ENCODE results near the gene LAMC1.

The LAMC1 gene

DNA sequence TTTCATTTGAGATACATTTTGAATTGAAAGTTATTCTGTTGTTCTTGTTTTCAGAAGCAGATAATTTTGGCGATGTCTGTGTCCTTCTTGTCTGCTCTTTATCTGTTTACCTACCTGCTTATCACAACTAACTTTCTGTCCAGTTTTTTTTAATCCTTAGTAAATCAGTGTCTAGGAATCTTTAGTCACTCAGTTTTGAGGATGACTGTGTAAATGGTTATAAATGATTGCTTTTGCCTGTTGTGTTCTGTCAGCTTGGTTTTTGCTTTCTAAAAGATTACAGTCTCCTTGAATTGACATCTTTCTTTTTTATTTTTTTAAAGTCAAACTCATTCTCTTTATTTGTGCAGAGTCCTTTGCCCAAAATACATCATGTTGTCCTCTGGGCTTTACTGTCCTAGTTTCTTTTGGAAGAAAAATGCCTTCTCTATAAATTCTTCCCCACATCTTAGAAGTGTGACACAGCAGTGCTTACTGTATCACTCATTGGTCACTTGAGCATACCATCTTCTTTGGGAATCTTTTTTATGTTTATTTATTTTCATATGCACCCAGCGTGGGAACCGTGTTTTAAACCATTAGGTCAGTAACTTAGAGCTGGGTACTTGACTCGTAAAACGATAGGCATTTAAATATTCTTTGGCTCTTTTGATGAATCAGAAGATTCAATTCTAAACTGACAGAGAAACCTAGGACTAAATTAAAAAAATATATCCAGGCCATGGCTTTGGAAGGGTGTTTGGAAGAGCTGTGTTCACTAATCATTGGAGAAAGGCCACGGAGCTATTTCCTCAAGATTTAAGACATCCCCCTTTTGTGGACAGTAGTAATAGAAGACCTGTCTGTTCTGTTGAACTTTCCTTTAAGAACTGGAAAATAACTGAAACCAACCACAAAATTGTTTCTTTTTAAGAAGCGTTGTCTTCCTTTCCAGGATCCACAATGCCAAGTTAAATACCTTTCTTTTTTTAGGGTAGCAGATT lies 20.9 kb downstream of the LAMC1 start:
- TF ChIP-seq, protein P1, sequence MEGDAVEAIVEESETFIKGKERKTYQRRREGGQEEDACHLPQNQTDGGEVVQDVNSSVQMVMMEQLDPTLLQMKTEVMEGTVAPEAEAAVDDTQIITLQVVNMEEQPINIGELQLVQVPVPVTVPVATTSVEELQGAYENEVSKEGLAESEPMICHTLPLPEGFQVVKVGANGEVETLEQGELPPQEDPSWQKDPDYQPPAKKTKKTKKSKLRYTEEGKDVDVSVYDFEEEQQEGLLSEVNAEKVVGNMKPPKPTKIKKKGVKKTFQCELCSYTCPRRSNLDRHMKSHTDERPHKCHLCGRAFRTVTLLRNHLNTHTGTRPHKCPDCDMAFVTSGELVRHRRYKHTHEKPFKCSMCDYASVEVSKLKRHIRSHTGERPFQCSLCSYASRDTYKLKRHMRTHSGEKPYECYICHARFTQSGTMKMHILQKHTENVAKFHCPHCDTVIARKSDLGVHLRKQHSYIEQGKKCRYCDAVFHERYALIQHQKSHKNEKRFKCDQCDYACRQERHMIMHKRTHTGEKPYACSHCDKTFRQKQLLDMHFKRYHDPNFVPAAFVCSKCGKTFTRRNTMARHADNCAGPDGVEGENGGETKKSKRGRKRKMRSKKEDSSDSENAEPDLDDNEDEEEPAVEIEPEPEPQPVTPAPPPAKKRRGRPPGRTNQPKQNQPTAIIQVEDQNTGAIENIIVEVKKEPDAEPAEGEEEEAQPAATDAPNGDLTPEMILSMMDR (IDR thresholded peaks at IDR 0.05; ENCODE audit: insufficient read depth, low read length, missing control alignments) = no peak
- no peak overlapping the region for H3K4me3 ChIP-seq (ENCODE audit: low read depth, low read length)
- peak; percentile 90 for DNase-seq (ENCODE audit: low read depth, low spot score)
- ChIA-PET POLR2A (interaction anchor here (0.6 to 0.7 kb wide), 2 partner anchors 27 to 29 kb away, joined by 4 to 5 read pairs; no protein-coding TSS in a partner anchor), CTCF (interaction anchor here (1.1 to 1.2 kb wide), 2 partner anchors 17 to 81 kb away, joined by 3 to 5 read pairs; no protein-coding TSS in a partner anchor)

DNA sequence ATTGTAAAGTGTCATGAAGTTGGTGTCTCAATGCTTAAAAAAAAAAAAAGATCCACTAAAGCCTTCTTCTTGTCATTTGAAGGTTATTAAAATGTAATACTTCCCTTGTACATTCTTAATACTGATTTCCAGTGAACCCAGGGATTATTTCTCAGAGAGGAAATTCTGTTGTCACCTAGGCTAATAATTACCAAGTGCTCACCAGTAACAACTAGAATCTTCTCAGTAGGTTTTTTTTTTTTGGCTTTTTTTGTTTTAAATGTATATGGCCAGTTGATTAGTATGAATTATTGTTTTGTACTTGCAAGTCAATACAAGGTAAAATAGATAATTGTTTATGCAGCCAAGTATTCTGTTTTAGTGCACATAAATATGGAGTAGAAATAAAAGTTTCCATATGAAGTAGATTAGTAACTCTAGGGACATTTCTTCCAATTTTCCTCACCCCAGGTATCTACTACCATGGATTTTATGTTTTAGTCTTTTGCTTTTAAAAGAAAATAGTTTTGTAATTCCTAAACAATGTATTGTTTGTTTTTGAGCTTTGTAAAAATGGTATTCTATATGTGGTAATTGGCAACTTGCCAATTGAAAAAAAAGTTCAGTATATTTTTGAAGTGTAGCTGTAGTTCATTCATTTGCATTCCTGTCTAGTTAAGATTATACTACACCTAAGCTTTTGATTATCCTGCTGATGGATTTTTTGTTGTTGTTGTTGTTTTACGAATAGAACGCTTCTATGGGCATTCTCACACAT lies 21.9 kb downstream of the LAMC1 start:
- TF ChIP-seq, protein P1 (IDR thresholded peaks at IDR 0.05; ENCODE audit: insufficient read depth, low read length, missing control alignments) = no peak
- H3K4me3 ChIP-seq (ENCODE audit: low read depth, low read length) = no peak overlapping the region
- no peak for DNase-seq (ENCODE audit: low read depth, low spot score)
- ChIA-PET POLR2A (interaction anchor here (0.7 kb wide), 1 partner anchor 26 kb away, joined by 5 read pairs; no protein-coding TSS in a partner anchor), CTCF (interaction anchor here (1.2 kb wide), 1 partner anchor 82 kb away, joined by 5 read pairs; no protein-coding TSS in a partner anchor)

DNA sequence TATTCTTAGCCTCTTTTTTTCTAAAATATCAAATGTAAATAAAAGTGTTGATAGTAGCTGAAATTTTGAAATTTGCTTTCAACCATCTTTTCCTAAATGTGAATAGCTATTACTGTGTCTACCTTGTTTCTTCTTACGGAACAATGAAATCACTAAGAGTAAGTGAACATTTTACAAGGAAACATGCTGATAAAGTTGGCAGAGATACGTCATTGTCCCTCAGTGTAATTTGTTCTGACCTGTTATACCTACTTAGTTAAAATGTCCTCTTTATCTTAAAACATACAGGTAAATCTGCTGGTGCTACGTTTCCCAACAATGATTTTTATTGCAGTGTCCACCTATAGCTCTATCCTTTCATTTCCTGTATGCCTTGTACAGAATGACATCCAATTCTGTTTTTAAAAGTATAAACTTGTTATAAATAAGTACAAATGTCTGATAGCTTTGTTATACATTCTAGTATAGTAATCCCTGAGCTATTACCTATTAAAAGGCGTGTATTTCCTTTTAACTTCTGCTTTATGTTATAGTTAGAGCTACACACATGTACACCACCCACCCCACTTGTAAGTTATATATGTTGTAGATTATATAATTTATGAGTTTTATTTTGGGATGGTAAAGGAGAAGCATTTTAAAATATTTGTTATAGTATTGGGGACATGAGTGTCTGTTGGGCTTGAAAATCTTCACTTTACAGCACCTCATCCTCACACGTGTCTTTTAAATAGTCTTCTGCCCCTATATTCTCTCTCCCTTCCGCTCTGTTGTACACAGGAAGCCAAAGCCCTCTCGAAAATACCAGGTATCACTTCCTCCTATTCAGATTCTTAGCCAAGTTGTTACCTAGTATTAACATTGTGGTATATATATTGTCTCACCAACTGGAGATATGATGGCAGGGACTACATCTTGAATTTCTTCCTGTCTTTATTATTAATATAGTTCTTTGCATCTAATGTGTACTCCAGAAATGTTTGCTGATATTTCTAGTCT lies 25.2 kb downstream of the LAMC1 start:
- DNase-seq (ENCODE audit: low read depth, low spot score) = no peak
- CTCF ChIA-PET = interaction anchor here (0.9 kb wide), 1 partner anchor 18 kb away, joined by 3 read pairs; no protein-coding TSS in a partner anchor
- TF ChIP-seq, protein P1 (IDR thresholded peaks at IDR 0.05; ENCODE audit: insufficient read depth, low read length, missing control alignments) = no peak
- no peak overlapping the region for H3K4me3 ChIP-seq (ENCODE audit: low read depth, low read length)
- POLR2A ChIA-PET = no interaction called here

DNA sequence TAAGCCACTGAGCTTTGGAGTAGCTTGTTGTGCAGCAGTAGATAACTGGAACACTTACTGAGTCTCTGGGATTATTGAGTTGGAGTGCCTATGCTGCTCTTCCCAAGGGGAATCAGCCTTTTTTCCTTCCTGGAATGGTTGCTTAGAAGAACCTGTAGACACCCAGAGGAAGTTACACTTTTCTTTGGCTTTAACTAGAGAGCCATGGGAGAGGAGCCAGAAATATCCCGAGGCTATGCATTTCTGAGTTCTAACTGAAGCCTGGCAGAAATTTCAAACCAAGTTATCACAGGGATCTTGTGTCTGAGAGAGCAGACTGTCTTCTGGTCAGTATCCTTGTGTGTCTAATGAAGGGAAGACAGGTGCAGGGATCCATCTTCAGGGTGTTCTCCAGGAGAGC lies 28.3 kb downstream of the LAMC1 start:
- CTCF ChIA-PET = no interaction called here

DNA sequence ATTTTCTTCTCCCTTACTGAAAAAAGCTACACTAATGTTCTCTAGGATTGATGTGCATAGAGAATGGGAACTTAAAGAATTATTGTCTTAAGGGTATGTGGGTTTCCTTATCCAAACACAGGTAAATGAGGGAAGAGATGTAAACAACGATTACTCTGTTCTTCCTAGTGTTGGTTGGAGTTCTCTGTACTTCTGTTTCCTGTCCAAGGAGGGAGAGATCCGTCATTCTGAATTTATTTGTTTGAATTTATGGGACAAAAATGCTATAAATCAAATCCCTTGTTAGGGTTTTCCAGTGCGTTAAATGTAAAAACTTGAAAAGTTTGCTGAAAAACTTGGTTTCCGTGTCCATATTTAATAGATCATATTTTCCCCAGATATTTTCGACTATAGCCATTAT lies 29.6 kb downstream of the LAMC1 start:
- ChIA-PET POLR2A (no interaction called here), CTCF (no interaction called here)

More for the DNA sequence above, 28.3 kb downstream of the LAMC1 start:
- POLR2A ChIA-PET = no interaction called here
- no peak for DNase-seq (ENCODE audit: low read depth, low spot score)
- TF ChIP-seq, protein P1 (IDR thresholded peaks at IDR 0.05; ENCODE audit: insufficient read depth, low read length, missing control alignments) = no peak
- no peak overlapping the region for H3K4me3 ChIP-seq (ENCODE audit: low read depth, low read length)

More for the DNA sequence above, 29.6 kb downstream of the LAMC1 start:
- H3K4me3 ChIP-seq (ENCODE audit: low read depth, low read length) = no peak overlapping the region
- TF ChIP-seq, protein P1 (IDR thresholded peaks at IDR 0.05; ENCODE audit: insufficient read depth, low read length, missing control alignments) = no peak
- no peak for DNase-seq (ENCODE audit: low read depth, low spot score)
